A549 (cell line): ENCODE results near the gene PTRH1. TPM values are rescaled to one million over a fixed set of nuclear protein-coding genes. Genes with fewer than 3 reads are reported as not detected.
A peak's percentile ranks its signal among the peaks of the same experiment; 100 is the strongest.

Experiments
- ATAC-seq, 2 experiments: fragments of 200-7000 bp in 1 of 2; fragments of >200 bp in 1 of 2; cut with Nextera tagmentation in 1 of 2; cut with Tn5 transposase in 1 of 2; 3 replicates each; pipeline versions ENCODE4 v1.8.0 to v1.9.1; 2018 to 2020; ENCODE audit warnings: mild to moderate bottlenecking in 1 of 2, moderate library complexity in 1 of 2
- CTCF ChIA-PET: fragments of 300-600 bp; sonication (Branson Sonifier 250); formaldehyde crosslinking; extraction: SDS; loops from one replicate; lab custom pipeline; 2021; ENCODE audit warnings: antibody characterized with exemption, inconsistent platforms; lab: Yijun Ruan, JAX
- POLR2A ChIA-PET: fragments of 350-600 bp; formaldehyde crosslinking; extraction: SDS; loops from one replicate; lab custom pipeline; 2021; ENCODE audit warnings: antibody characterized with exemption, inconsistent platforms; lab: Yijun Ruan, JAX
- DNase-seq, 2 experiments: peaks; one replicate each; pipeline versions ENCODE4 v3.0.0 to v3.0.0-alpha.2; 2011 to 2016; ENCODE audit warnings: low read depth in 1 of 2, low spot score in 1 of 2
- FAIRE-seq: peaks from 2 replicates; lab custom pipeline; 2011; peaks lifted over from hg19 to GRCh38; lab: Jason Lieb, UNC
- H3K27ac ChIP-seq, 2 experiments: fragments of >200 bp; sonication (Bioruptor Twin); formaldehyde crosslinking; 3 replicates each; pipeline ENCODE4 v1.5.1; 2016 to 2017
- H3K4me1 ChIP-seq: fragments of >200 bp; sonication (Bioruptor Twin); formaldehyde crosslinking; 3 replicates; pipeline ENCODE4 v1.6.1; 2016
- H3K4me2 ChIP-seq: fragments of >200 bp; sonication (Bioruptor Twin); formaldehyde crosslinking; 3 replicates; pipeline ENCODE4 v1.6.1; 2016
- H3K4me3 ChIP-seq: fragments of >200 bp; sonication (Bioruptor Twin); formaldehyde crosslinking; 3 replicates; pipeline ENCODE4 v1.5.1; 2016
- H3K9me3 ChIP-seq: fragments of >200 bp; sonication (Bioruptor Twin); formaldehyde crosslinking; 3 replicates; pipeline ENCODE4 v1.6.1; 2016
- CBX2 ChIP-seq: fragments of 200-600 bp; sonication (generic); IDR thresholded peaks from 2 replicates; pipeline ENCODE4 v1.6.1; 2016; ENCODE audit warnings: low read depth, mild to moderate bottlenecking, borderline replicate concordance
- CBX8 ChIP-seq: fragments of 200-600 bp; sonication (generic); IDR thresholded peaks from 2 replicates; pipeline ENCODE4 v1.6.1; 2016
- CEBPB ChIP-seq, 2 experiments: fragments of >200 bp in 1 of 2; sonication (Bioruptor Twin) in 1 of 2; formaldehyde crosslinking in 1 of 2; IDR thresholded peaks; 2 replicates each; pipeline ENCODE4 v1.6.1; 2012 to 2016
- CHD2 ChIP-seq: fragments of 150-350 bp; IDR thresholded peaks from 2 replicates; pipeline ENCODE4 v1.6.1; 2014; ENCODE audit warnings: low read length; ENCODE audit not compliant: partially characterized antibody
- EHMT2 ChIP-seq: fragments of 200-600 bp; sonication (generic); IDR thresholded peaks from 2 replicates; pipeline ENCODE4 v1.6.1; 2016; ENCODE audit warnings: antibody characterized with exemption, low read depth, mild to moderate bottlenecking, moderate library complexity
- FOSL2 ChIP-seq, 2 experiments: fragments of 450-650 bp in 1 of 2; fragments of >200 bp in 1 of 2; sonication (Bioruptor Twin) in 1 of 2; formaldehyde crosslinking; IDR thresholded peaks; 2 replicates each; pipeline versions ENCODE4 v1.5.0 to v1.6.1; 2016 to 2020; ENCODE audit warnings: mild to moderate bottlenecking in 1 of 2, moderate library complexity in 1 of 2
- FOXS1 ChIP-seq: fragments of 250-450 bp; sonication (Bioruptor Pico); IDR thresholded peaks from 2 replicates; pipeline ENCODE4 v1.5.0; 2020; ENCODE audit warnings: mild to moderate bottlenecking, moderate library complexity
- HMGXB4 ChIP-seq: fragments of 250-450 bp; sonication (Bioruptor Pico); IDR thresholded peaks from 2 replicates; pipeline ENCODE4 v1.5.0; 2021; ENCODE audit warnings: mild to moderate bottlenecking, moderate library complexity, borderline replicate concordance
- HOXA7 ChIP-seq: fragments of 250-450 bp; sonication (Bioruptor Pico); IDR thresholded peaks from 2 replicates; pipeline ENCODE4 v1.5.0; 2020; ENCODE audit warnings: mild to moderate bottlenecking, moderate library complexity
- HOXB13 ChIP-seq: fragments of 250-450 bp; sonication (Bioruptor Pico); IDR thresholded peaks from 2 replicates; pipeline ENCODE4 v1.5.0; 2020; ENCODE audit warnings: low read depth, mild to moderate bottlenecking, moderate library complexity
- HOXB5 ChIP-seq: fragments of 250-450 bp; sonication (Bioruptor Pico); IDR thresholded peaks from 2 replicates; pipeline ENCODE4 v1.5.0; 2020; ENCODE audit warnings: mild to moderate bottlenecking, moderate library complexity
- MAFK ChIP-seq: fragments of 450-650 bp; IDR thresholded peaks from 2 replicates; pipeline ENCODE4 v1.6.1; 2014; ENCODE audit not compliant: partially characterized antibody
- MAX ChIP-seq: IDR thresholded peaks from 2 replicates; pipeline ENCODE4 v1.6.1; 2012
- MYC ChIP-seq: IDR thresholded peaks from 2 replicates; pipeline ENCODE4 v1.6.1; 2012; ENCODE audit warnings: mild to moderate bottlenecking, inconsistent platforms, low read length, improper control_type of control experiment, borderline replicate concordance
- NFE2L2 ChIP-seq: fragments of 150-350 bp; conservative IDR thresholded peaks from 2 replicates; pipeline ENCODE4 v1.6.1; 2014; ENCODE audit warnings: low read length
- NPAS2 ChIP-seq: fragments of 250-450 bp; sonication (Bioruptor Pico); IDR thresholded peaks from 2 replicates; pipeline ENCODE4 v1.8.0; 2022; ENCODE audit warnings: mild to moderate bottlenecking, moderate library complexity, borderline replicate concordance
- NR3C1 ChIP-seq: fragments of >200 bp; sonication (Bioruptor Twin); formaldehyde crosslinking; IDR thresholded peaks from 3 replicates; pipeline ENCODE4 v1.6.1; 2017
- POLR2AphosphoS2 ChIP-seq: conservative IDR thresholded peaks from 2 replicates; pipeline ENCODE4 v1.6.1; 2012; ENCODE audit warnings: low read length, improper control_type of control experiment, inconsistent platforms
- RCOR1 ChIP-seq: fragments of 150-350 bp; IDR thresholded peaks from 2 replicates; pipeline ENCODE4 v1.6.1; 2014; ENCODE audit warnings: antibody characterized with exemption, low read length, low read depth
- RNF2 ChIP-seq: fragments of 200-600 bp; sonication (generic); IDR thresholded peaks from 2 replicates; pipeline ENCODE4 v1.6.1; 2016; ENCODE audit warnings: low read depth, mild to moderate bottlenecking, antibody characterized with exemption, moderate library complexity, borderline replicate concordance
- SMC3 ChIP-seq: fragments of >200 bp; sonication (Bioruptor Twin); formaldehyde crosslinking; IDR thresholded peaks from 3 replicates; pipeline ENCODE4 v1.6.1; 2018; ENCODE audit warnings: inconsistent platforms
- SREBF2 ChIP-seq: fragments of 450-650 bp; IDR thresholded peaks from 2 replicates; pipeline ENCODE4 v1.6.1; 2014; ENCODE audit warnings: mild to moderate bottlenecking, moderate library complexity
- TFCP2L1 ChIP-seq: fragments of 250-450 bp; sonication (Bioruptor Pico); IDR thresholded peaks from 2 replicates; pipeline ENCODE4 v1.5.0; 2021; ENCODE audit warnings: mild to moderate bottlenecking
- TP53 ChIP-seq: fragments of 250-450 bp; sonication (Bioruptor Pico); IDR thresholded peaks from 2 replicates; pipeline ENCODE4 v1.5.0; 2021; ENCODE audit warnings: mild to moderate bottlenecking, moderate library complexity
- ZC3H11A ChIP-seq: fragments of 450-650 bp; IDR thresholded peaks from 2 replicates; pipeline ENCODE4 v1.6.1; 2014; ENCODE audit warnings: antibody characterized with exemption, mild to moderate bottlenecking
- WGBS: methylation state at CpG from one replicate; pipeline ENCODE4 v1.1.6; 2017; ENCODE audit errors: missing lambda C conversion rate; 5-methylcytosine and 5-hydroxymethylcytosine counted together
- polyA plus RNA-seq, 4 experiments: library from polyadenylated mRNA; depleted of rRNA in 3 of 4; stranded (reverse); fragments of >200 nt; fragmentation: RNase III in 1 of 4; extraction: RNeasy Plus Mini Kit Qiagen cat#74134 plus additional on column Dnase treatment in 1 of 4; gene quantifications; 2 replicates in 3 of 4; 3 replicates in 1 of 4; pipeline ENCODE4 v1.2.3, GENCODE V29; 2011 to 2017
- TF ChIP-seq, protein P1 (sequence below): fragments of 150-350 bp; IDR thresholded peaks from 2 replicates; pipeline ENCODE4 v1.6.1; 2014; ENCODE audit warnings: low read depth, mild to moderate bottlenecking, low read length
- TF ChIP-seq, protein P2 (sequence below): fragments of >200 bp; sonication (Bioruptor Twin); formaldehyde crosslinking; IDR thresholded peaks from 2 replicates; pipeline ENCODE4 v1.6.1; 2016

The PTRH1 gene
- polyA plus RNA-seq, 2 of the 4 experiments (the other 2 are of a cell fraction), result 5.1 to 11.4 TPM

GRCh38 chr9:127682351-127683136 is 32.9 kb downstream of the PTRH1 start:
- no peak for ATAC-seq
- TF ChIP-seq FOXS1, result no peak
- no peak for TF ChIP-seq HOXB13 (CRISPR knock-in tag)
- TF ChIP-seq HOXB5 (CRISPR knock-in tag), result no peak
- TF ChIP-seq TP53 (CRISPR knock-in tag), result no peak
- peak; percentile 62 for TF ChIP-seq MAFK
- TF ChIP-seq POLR2AphosphoS2, result no peak
- no peak overlapping the region for H3K27ac ChIP-seq
- DNase-seq, result no peak
- ChIA-PET CTCF (interaction anchor here (1.0 to 3.6 kb wide), 6 partner anchors 10 to 238 kb away, joined by 3 to 21 read pairs (median 4); partner anchors contain the start of gene TOR2A), POLR2A (no interaction called here)
- H3K4me3 ChIP-seq, result no peak overlapping the region
- H3K9me3 ChIP-seq, result no peaks in the 10 kb centered on the region
- FAIRE-seq, result no peak
- H3K4me2 ChIP-seq, result no peak overlapping the region
- peaks cover 5% of the 10 kb centered on the region; the same call in 2 of the 3 replicates for H3K4me1 ChIP-seq
- WGBS, result 94% methylated on average over 23 of the region's 23 CpGs

DNA sequence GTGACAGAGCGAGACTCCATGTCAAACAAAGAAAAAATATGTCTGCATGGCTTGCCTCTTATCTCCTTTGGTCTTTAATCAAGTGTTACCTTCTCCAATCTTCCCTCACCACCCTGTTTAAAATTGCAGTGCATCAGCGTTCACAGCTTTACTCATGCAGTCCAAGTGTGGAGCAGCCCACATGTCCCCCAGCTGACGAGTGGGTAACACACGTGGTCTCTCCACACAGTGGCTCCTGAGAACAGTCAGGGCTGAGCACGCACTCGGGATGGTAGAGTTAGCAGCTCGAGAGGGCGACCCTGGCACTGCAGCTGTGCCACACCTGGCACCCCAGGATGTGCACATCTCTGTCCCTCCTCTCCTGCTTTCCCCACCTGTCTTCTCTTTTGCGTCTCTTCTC is 34.6 kb downstream of the PTRH1 start:
- Histone ChIP-seq H3K9me3 (no peaks in the 10 kb centered on the region), H3K4me2 (no peak overlapping the region), H3K4me1 (peaks cover 5% of the 10 kb centered on the region; the same call in 2 of the 3 replicates), H3K4me3 (no peak overlapping the region), H3K27ac (no peak overlapping the region)
- FAIRE-seq, result no peak
- DNase-seq, result no peak
- ChIA-PET POLR2A (no interaction called here), CTCF (interaction anchor here (0.6 to 3.2 kb wide), 8 partner anchors 14 to 330 kb away, joined by 3 to 12 read pairs (median 3); partner anchors contain the start of gene TOR2A)
- TF ChIP-seq POLR2AphosphoS2 (no peak), HOXB13 (CRISPR knock-in tag) (no peak), MYC (no peak), ZC3H11A (no peak), HOXA7 (CRISPR knock-in tag) (no peak), MAX (no peak), FOSL2 (IDR thresholded peaks at IDR 0.05) (no peak), FOSL2 (CRISPR knock-in tag; IDR thresholded peaks at IDR 0.05) (no peak), RCOR1 (no peak)
- WGBS, result 90% methylated on average over 9 of the region's 9 CpGs
- no peak for ATAC-seq

DNA sequence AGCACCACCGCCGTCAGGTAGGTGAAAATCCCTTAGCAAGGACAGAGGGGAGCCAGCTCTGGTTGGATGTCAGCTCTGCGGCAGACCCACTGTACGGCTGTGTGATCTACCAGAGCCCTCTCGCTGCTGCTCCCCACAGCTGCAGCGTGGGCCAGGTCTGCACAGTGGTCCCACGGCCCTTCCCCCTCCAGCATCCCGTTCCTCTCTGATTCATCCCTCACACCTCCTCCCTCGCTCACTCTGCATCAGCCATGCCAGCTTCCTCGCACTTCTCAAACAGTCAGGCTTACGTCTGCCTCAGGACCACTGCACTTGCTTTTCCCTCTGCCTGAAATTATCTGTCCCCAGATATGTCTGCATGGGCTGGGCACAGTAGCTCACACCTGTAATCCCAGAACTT is 35.2 kb downstream of the PTRH1 start:
- no peak overlapping the region for H3K4me2 ChIP-seq
- no peak for FAIRE-seq
- no peak for DNase-seq
- POLR2A ChIA-PET, result no interaction called here
- no peak overlapping the region for H3K4me3 ChIP-seq
- no peak overlapping the region for H3K27ac ChIP-seq
- no peak for ATAC-seq
- CTCF ChIA-PET, result interaction anchor here (0.6 to 3.2 kb wide), 7 partner anchors 13 to 329 kb away, joined by 3 to 12 read pairs (median 3); partner anchors contain the start of gene TOR2A
- H3K9me3 ChIP-seq, result no peaks in the 10 kb centered on the region
- peaks cover 5% of the 10 kb centered on the region; the same call in 2 of the 3 replicates for H3K4me1 ChIP-seq
- 86% methylated on average over 11 of the region's 11 CpGs for WGBS
- TF ChIP-seq, protein P1, sequence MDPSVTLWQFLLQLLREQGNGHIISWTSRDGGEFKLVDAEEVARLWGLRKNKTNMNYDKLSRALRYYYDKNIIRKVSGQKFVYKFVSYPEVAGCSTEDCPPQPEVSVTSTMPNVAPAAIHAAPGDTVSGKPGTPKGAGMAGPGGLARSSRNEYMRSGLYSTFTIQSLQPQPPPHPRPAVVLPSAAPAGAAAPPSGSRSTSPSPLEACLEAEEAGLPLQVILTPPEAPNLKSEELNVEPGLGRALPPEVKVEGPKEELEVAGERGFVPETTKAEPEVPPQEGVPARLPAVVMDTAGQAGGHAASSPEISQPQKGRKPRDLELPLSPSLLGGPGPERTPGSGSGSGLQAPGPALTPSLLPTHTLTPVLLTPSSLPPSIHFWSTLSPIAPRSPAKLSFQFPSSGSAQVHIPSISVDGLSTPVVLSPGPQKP, result no peak
- no peak for TF ChIP-seq CBX2
- no peak for TF ChIP-seq EHMT2
- TF ChIP-seq MYC, result no peak
- TF ChIP-seq NFE2L2, result no peak
- no peak for TF ChIP-seq TP53 (CRISPR knock-in tag)
- TF ChIP-seq, protein P2, sequence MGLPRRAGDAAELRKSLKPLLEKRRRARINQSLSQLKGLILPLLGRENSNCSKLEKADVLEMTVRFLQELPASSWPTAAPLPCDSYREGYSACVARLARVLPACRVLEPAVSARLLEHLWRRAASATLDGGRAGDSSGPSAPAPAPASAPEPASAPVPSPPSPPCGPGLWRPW, result no peak
- TF ChIP-seq CBX8, result no peak
- no peak for TF ChIP-seq HOXB13 (CRISPR knock-in tag)
- no peak for TF ChIP-seq NPAS2 (CRISPR knock-in tag)
- no peak for TF ChIP-seq RNF2
- no peak for TF ChIP-seq SMC3
- no peak for TF ChIP-seq CEBPB (IDR thresholded peaks at IDR 0.05)
- TF ChIP-seq HMGXB4 (CRISPR knock-in tag), result no peak
- TF ChIP-seq CHD2, result no peak
- no peak for TF ChIP-seq SREBF2
- TF ChIP-seq TFCP2L1 (CRISPR knock-in tag), result no peak
- no peak for TF ChIP-seq NR3C1
- TF ChIP-seq MAX, result no peak
